GM12873 (cell line): ENCODE results near the gene INTS14.

Experiments used
- TF ChIP-seq, protein P1 (sequence below): IDR thresholded peaks from 2 replicates; pipeline ENCODE4 v1.5.1; 2012; ENCODE audit warnings: low read depth, mild to moderate bottlenecking, moderate library complexity, low read length, control low read depth; ENCODE audit not compliant: insufficient read depth; ENCODE audit errors: missing control alignments

INTS14 gene

DNA sequence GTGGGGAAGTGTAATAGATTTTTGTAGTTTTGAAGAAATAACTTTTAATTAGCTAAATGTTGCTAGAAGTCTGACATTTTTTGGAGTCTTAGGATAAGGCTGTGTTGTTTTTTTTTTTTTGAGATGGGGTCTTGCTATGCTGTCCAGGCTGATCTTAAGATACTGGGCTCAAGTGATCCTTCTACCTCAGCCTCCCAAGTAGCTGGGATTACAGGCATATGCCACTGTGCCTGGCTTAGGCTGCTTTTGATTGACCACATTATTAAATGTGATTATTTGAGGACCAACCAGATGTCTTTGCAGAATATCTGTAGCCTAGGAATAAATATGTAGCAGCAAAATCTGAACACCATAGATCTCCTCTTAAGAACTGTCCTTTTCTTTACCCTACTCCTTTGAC is 51.0 kb downstream of the INTS14 start:
- TF ChIP-seq, protein P1, sequence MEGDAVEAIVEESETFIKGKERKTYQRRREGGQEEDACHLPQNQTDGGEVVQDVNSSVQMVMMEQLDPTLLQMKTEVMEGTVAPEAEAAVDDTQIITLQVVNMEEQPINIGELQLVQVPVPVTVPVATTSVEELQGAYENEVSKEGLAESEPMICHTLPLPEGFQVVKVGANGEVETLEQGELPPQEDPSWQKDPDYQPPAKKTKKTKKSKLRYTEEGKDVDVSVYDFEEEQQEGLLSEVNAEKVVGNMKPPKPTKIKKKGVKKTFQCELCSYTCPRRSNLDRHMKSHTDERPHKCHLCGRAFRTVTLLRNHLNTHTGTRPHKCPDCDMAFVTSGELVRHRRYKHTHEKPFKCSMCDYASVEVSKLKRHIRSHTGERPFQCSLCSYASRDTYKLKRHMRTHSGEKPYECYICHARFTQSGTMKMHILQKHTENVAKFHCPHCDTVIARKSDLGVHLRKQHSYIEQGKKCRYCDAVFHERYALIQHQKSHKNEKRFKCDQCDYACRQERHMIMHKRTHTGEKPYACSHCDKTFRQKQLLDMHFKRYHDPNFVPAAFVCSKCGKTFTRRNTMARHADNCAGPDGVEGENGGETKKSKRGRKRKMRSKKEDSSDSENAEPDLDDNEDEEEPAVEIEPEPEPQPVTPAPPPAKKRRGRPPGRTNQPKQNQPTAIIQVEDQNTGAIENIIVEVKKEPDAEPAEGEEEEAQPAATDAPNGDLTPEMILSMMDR: no peak

DNA sequence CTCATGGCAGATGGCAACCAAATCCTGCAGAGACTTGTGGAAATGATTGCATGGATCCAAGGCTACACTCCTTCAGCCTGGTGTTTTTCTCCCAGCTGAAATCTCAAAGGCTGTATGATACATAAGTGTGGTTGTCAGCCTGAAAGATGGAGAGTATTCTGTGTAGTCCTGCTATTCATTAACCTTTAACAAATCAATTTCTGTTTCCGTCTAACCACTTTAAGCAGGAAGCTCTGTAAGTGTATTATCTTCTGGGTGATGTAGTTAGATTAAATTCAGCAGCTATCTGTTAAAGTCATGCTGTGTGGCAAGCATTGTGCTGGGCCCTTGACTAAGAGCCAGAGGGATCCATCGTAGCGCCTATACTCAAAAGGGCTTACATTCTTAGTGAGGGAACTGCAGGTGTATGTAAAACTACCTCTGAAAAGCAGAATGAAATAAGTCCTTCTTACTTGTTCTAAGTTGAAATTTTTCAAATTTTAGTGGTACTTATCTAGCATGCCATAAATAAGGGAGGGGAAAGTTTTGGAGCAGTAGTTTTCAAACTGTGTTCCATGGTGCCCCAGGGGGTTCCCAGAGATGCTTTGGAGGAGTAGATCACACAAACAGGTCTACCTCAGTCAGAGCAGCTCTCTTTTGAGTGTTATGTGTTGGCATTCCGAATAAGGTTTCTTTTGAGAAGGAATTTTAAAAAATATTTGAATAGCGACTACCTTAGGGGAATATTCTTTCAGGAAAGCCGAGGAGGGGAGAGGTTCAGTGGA is 51.8 kb downstream of the INTS14 start:
- TF ChIP-seq, protein P1: no peak

DNA sequence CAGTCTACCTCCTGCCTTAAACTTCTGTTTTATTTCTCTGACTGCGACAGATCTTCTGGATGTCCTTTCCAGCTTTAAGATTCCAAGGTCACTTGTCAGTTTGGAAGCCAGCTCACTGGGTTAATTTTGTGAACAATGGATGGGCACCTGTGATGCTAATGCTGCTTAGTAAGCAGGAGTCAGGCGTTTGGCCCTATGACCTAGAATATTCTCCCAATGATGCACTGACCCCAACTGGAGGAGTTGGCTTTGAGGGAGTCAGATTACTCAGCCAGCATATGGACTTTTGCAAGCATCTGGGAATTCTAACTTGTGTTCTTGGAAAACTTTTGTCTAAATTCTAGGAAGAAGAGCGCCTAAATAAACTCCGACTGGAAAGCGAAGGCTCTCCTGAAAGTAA is 52.6 kb downstream of the INTS14 start:
- TF ChIP-seq, protein P1: no peak

DNA sequence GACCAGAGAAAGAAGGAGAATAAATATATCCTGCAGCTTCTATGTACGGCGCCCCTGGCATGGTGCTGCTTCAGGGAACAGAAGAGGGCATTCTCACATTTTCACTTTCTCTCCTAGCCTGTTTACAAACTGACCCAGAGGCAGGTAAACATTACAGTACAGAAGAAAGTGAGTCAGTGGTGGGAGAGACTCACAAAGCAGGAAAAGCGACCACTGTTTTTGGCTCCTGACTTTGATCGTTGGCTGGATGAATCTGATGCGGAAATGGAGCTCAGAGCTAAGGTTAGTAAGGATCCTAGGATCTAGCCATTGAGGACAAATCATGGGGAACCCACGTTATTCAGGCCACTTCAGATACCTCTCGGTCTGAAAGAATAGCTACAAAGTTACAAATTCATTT is 54.3 kb downstream of the INTS14 start:
- TF ChIP-seq, protein P1: no peak

DNA sequence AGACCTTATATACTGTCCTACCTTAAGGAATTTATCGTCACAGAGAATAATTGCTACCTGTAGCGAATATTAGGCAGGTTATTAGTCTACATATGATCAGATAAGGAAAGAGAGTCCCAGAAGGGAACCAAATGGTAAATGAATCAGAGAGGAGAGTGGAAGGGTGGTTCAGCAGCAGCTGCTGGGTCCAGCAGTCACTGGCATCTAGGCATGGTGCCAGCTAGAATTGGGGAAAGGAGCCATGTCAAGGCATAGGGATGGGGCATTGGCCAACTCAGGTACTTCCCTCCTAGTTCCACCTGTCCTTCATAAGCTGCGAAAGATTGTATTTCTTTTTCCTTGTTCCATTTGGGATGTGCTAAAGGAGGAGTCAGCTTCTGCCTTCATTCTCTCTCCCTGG is 57.2 kb downstream of the INTS14 start:
- TF ChIP-seq, protein P1: no peak

DNA sequence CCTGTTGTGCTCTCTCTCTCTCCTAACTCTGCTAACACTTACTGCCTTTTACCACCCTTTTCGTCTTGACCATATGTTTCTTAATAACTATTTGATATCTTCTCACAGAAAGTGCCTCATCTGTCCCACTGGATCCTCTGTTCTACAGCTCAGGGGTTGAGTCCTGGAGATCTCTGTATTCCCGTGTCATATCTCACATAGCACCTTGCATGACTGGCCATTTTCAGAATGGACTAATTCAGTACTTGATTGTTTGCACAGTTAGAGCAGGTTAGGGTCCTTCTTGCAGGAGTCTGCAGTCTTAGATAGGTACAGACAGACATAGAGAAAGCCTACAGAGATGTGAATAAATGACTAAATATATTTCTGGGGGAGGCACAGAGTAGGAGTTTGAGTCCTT is 59.7 kb downstream of the INTS14 start:
- TF ChIP-seq, protein P1: no peak

DNA sequence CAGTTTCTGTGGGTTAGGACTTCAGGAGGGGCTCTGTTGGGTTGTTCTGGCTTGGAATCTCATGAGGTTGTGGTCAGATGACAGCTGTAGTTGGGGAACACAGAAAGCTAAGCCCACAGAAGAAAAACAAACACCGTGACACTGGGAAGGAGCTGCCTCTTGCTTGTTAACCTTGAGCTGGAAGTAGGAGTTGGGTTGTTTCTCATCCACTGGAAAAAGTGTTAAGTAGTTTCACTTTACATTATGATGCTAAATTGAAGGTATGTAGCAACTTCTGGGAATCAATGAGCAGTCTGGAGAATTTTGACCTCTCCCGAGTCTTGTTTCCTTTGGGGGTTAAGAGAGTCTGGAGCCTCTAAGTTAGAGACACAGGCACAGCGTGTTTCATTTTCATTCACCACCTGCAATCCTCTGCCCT is 60.2 kb downstream of the INTS14 start:
- TF ChIP-seq, protein P1: no peak
